IMR-90 (cell line): ENCODE results near the gene FAM162A. TPM values are rescaled to one million over a fixed set of nuclear protein-coding genes. Genes with fewer than 3 reads are reported as not detected.
A peak's percentile ranks its signal among the peaks of the same experiment; 100 is the strongest.

Experiments
- ATAC-seq: fragments of 200-7000 bp; cut with Tn5 transposase; 2 replicates; pipeline ENCODE4 v1.9.1; 2020; ENCODE audit warnings: low read depth, mild to moderate bottlenecking, moderate library complexity
- BruUV-seq: library from RNA; stranded (reverse); fragments of 400-500 nt; replicated peaks from 2 replicates; lab custom pipeline; 2021; lab: Mats Ljungman, UMichigan
- CTCF ChIA-PET: fragments of 300-600 bp; formaldehyde crosslinking; extraction: SDS; loops from one replicate; lab custom pipeline; 2021; ENCODE audit warnings: antibody characterized with exemption; lab: Yijun Ruan, JAX
- POLR2A ChIA-PET: fragments of 300-600 bp; sonication (Branson Sonifier 250); formaldehyde crosslinking; loops from one replicate; lab custom pipeline; 2022; ENCODE audit warnings: antibody characterized with exemption; ENCODE audit not compliant: unreplicated experiment; lab: Charles Lee
- DNase-seq: peaks from one replicate; pipeline ENCODE4 v3.0.0; 2013
- H2AFZ ChIP-seq: replicated peaks from 2 replicates; pipeline ENCODE3; 2013; ENCODE audit warnings: low read length, mild to moderate bottlenecking; ENCODE audit not compliant: poor library complexity
- H2AK5ac ChIP-seq: 2 replicates; pipeline ENCODE4 v1.6.1; 2013; ENCODE audit warnings: low read depth, low read length, inconsistent platforms
- H2AK9ac ChIP-seq: replicated peaks from 2 replicates; pipeline ENCODE3; 2013; ENCODE audit warnings: mild to moderate bottlenecking, low read depth, low read length, moderate library complexity; ENCODE audit not compliant: poor library complexity
- H2BK120ac ChIP-seq: 2 replicates; pipeline ENCODE4 v1.6.1; 2013; ENCODE audit warnings: low read depth, low read length, inconsistent platforms
- H2BK15ac ChIP-seq: 3 replicates; pipeline ENCODE4 v1.6.1; 2013; ENCODE audit warnings: low read depth, low read length, inconsistent platforms
- H2BK20ac ChIP-seq: 2 replicates; pipeline ENCODE4 v1.6.1; 2013; ENCODE audit warnings: low read depth, mild to moderate bottlenecking, inconsistent platforms, low read length, moderate library complexity
- H2BK5ac ChIP-seq: 2 replicates; pipeline ENCODE4 v1.6.1; 2013; ENCODE audit warnings: mild to moderate bottlenecking, low read depth, low read length, inconsistent platforms; ENCODE audit not compliant: poor library complexity, severe bottlenecking
- H3K14ac ChIP-seq: replicated peaks from 2 replicates; pipeline ENCODE4 v1.6.1; 2013; ENCODE audit warnings: low read depth, low read length, inconsistent platforms
- H3K18ac ChIP-seq: 2 replicates; pipeline ENCODE4 v1.6.1; 2013; ENCODE audit warnings: low read depth, low read length, control low read depth
- H3K23ac ChIP-seq: 2 replicates; pipeline ENCODE4 v1.6.1; 2013; ENCODE audit warnings: low read depth, low read length, inconsistent platforms
- H3K27ac ChIP-seq: 2 replicates; pipeline ENCODE4 v1.5.1; 2013; ENCODE audit warnings: mild to moderate bottlenecking, control low read depth, low read length; ENCODE audit not compliant: insufficient read depth
- H3K27me3 ChIP-seq: 2 replicates; pipeline ENCODE4 v1.6.1; 2013; ENCODE audit warnings: low read length; ENCODE audit not compliant: control insufficient read depth, insufficient read depth
- H3K36me3 ChIP-seq: 2 replicates; pipeline ENCODE4 v1.6.1; 2013; ENCODE audit warnings: low read length, mixed read lengths; ENCODE audit not compliant: control insufficient read depth, insufficient read depth
- H3K4ac ChIP-seq: 2 replicates; pipeline ENCODE4 v1.6.1; 2013; ENCODE audit warnings: low read depth, low read length, inconsistent platforms
- H3K4me1 ChIP-seq: 2 replicates; pipeline ENCODE4 v1.6.1; 2013; ENCODE audit warnings: low read length, mixed read lengths; ENCODE audit not compliant: control insufficient read depth, insufficient read depth
- H3K4me2 ChIP-seq: 2 replicates; pipeline ENCODE4 v1.6.1; 2013; ENCODE audit warnings: low read depth, mild to moderate bottlenecking, control low read depth, low read length, moderate library complexity
- H3K4me3 ChIP-seq: 2 replicates; pipeline ENCODE4 v1.5.1; 2013; ENCODE audit warnings: low read depth, mild to moderate bottlenecking, control low read depth, low read length, moderate library complexity; ENCODE audit not compliant: insufficient read depth
- H3K56ac ChIP-seq: 2 replicates; pipeline ENCODE4 v1.6.1; 2013; ENCODE audit warnings: low read length, inconsistent platforms; ENCODE audit not compliant: insufficient read depth; ENCODE audit errors: extremely low read depth
- H3K79me1 ChIP-seq, 2 experiments: 2 replicates each; pipeline ENCODE4 v1.6.1; 2013; ENCODE audit warnings: low read length in 2 of 2, inconsistent platforms in 1 of 2, low read depth in 1 of 2
- H3K9ac ChIP-seq: 2 replicates; pipeline ENCODE4 v1.6.1; 2013; ENCODE audit warnings: low read depth, low read length, control low read depth
- H3K9me1 ChIP-seq: 2 replicates; pipeline ENCODE4 v1.6.1; 2013; ENCODE audit warnings: low read length, inconsistent platforms; ENCODE audit not compliant: insufficient read depth
- H3K9me3 ChIP-seq: 2 replicates; pipeline ENCODE4 v1.6.1; 2013; ENCODE audit warnings: low read length; ENCODE audit not compliant: control insufficient read depth, insufficient read depth
- H4K20me1 ChIP-seq: 2 replicates; pipeline ENCODE4 v1.6.1; 2013; ENCODE audit warnings: low read length, inconsistent platforms; ENCODE audit not compliant: insufficient read depth
- H4K5ac ChIP-seq: 2 replicates; pipeline ENCODE4 v1.6.1; 2013; ENCODE audit warnings: mild to moderate bottlenecking, low read depth, low read length, control low read depth
- H4K8ac ChIP-seq, 2 experiments: 2 replicates each; pipeline ENCODE4 v1.6.1; 2013; ENCODE audit warnings: low read depth in 2 of 2, low read length in 2 of 2, control low read depth in 1 of 2, inconsistent platforms in 1 of 2
- H4K91ac ChIP-seq: 2 replicates; pipeline ENCODE4 v1.6.1; 2013; ENCODE audit warnings: low read depth, low read length, inconsistent platforms; ENCODE audit not compliant: insufficient read depth
- BHLHE40 ChIP-seq: fragments of 150-350 bp; IDR thresholded peaks from 2 replicates; pipeline ENCODE4 v1.6.1; 2016; ENCODE audit warnings: mild to moderate bottlenecking, low read depth, low read length
- ELK1 ChIP-seq: fragments of 150-350 bp; IDR thresholded peaks from 2 replicates; pipeline ENCODE4 v1.6.1; 2016; ENCODE audit warnings: low read depth, mild to moderate bottlenecking, low read length, moderate library complexity, borderline replicate concordance
- MAZ ChIP-seq: IDR thresholded peaks from 2 replicates; pipeline ENCODE4 v1.6.1; 2012; ENCODE audit warnings: low read depth, mild to moderate bottlenecking, low read length, improper control_type of control experiment, moderate library complexity, borderline replicate concordance
- MXI1 ChIP-seq: IDR thresholded peaks from 2 replicates; pipeline ENCODE4 v1.6.1; 2012; ENCODE audit warnings: low read depth, mild to moderate bottlenecking, low read length, moderate library complexity, borderline replicate concordance
- POLR2A ChIP-seq: IDR thresholded peaks from 2 replicates; pipeline ENCODE4 v1.6.1; 2012; ENCODE audit warnings: mild to moderate bottlenecking, low read depth, low read length
- USF2 ChIP-seq: fragments of 150-350 bp; IDR thresholded peaks from 2 replicates; pipeline ENCODE4 v1.6.1; 2017; ENCODE audit warnings: mild to moderate bottlenecking, antibody characterized with exemption, low read length, low read depth
- WGBS, 2 experiments: methylation state at CpG; one replicate each; pipeline versions ENCODE4 v1.1.5 to v1.1.7; 2013; ENCODE audit warnings: missing lambda C conversion rate in 2 of 2; ENCODE audit not compliant: insufficient read length in 1 of 2; ENCODE audit errors: extremely low coverage in 2 of 2; 5-methylcytosine and 5-hydroxymethylcytosine counted together
- dilution Hi-C: fragments of 300-500 bp; cut with HindIII; formaldehyde crosslinking; loops from one replicate; pipeline ENCODE4 v1.14.3; 2018; ENCODE audit warnings: low sequenced_read_pairs; ENCODE audit not compliant: unreplicated experiment
- in situ Hi-C: fragments of 300-500 bp; cut with MboI; formaldehyde crosslinking; loops from 3 replicates; pipeline ENCODE4 v1.14.3; 2019; ENCODE audit warnings: low sequenced_read_pairs, inconsistent platforms, mixed read lengths
- intact Hi-C: fragments of 100-400 bp; cut with micrococcal nuclease; formaldehyde crosslinking; loops from 2 replicates; pipeline ENCODE4 v1.10.0; 2022
- polyA plus RNA-seq, 3 experiments: library from polyadenylated mRNA; depleted of rRNA; stranded (reverse); fragments of >200 nt; gene quantifications; 2 replicates each; pipeline ENCODE4 v1.2.3, GENCODE V29; 2012; ENCODE audit warnings: low replicate concordance in 1 of 3
- total RNA-seq: library from RNA; depleted of rRNA; stranded (reverse); fragments of >200 nt; gene quantifications from 2 replicates; pipeline ENCODE4 v1.2.3, GENCODE V29; 2012

Gene FAM162A
- total and polyA plus RNA-seq, 2 of the 4 experiments (the other 2 are of a cell fraction) = 33.9 to 66.8 TPM

GRCh38 chr3:122382888-122383666 lies 905 bp upstream of the FAM162A start, which contains the start of gene MIX23:
Gene MIX23, minus strand, starts transcription at chr3:122383231. Its CDS starts 7 bp downstream, at chr3:122383224.
- in situ Hi-C loops = no loop called here
- Histone ChIP-seq H2BK5ac (peak within 1 kb of the TSS; percentile 93), H2AK5ac (peak within 1 kb of the TSS; percentile 90), H3K27ac (peak within 1 kb of the TSS; percentile 95), H3K4me2 (peak within 1 kb of the TSS; percentile 99), H3K18ac (peak within 1 kb of the TSS; percentile 95), H2BK15ac (peak within 1 kb of the TSS; percentile 71; the same call in 2 of the 3 replicates), H3K79me1 (peaks cover 5 to 27% of the 10 kb centered on the region in 2 experiments; a peak in 3 of 4 replicates), H3K27me3 (no peaks in the 10 kb centered on the region), H3K9ac (peak within 1 kb of the TSS; percentile 95), H4K91ac (peak within 1 kb of the TSS; percentile 90), H3K56ac (peak within 1 kb of the TSS; percentile 87), H2BK120ac (peak within 1 kb of the TSS; percentile 49; the same call in 1 of the 2 replicates), H2AK9ac (peak within 1 kb of the TSS; percentile 91), H4K8ac (peak within 1 kb of the TSS; percentile 94 to 100), H3K4me3 (peak within 1 kb of the TSS; percentile 92), H2BK20ac (no peak within 1 kb of the TSS), H3K14ac (peak within 1 kb of the TSS; percentile 94), H4K20me1 (no peaks in the 10 kb centered on the region), H3K9me1 (peaks cover 3% of the 10 kb centered on the region; the same call in 1 of the 2 replicates), H3K9me3 (no peaks in the 10 kb centered on the region), H2AFZ (peak within 1 kb of the TSS; percentile 98), H3K4ac (peak within 1 kb of the TSS; percentile 93), H3K36me3 (no peaks in the 10 kb centered on the region), H3K4me1 (no peaks in the 10 kb centered on the region), H4K5ac (peak within 1 kb of the TSS; percentile 100), H3K23ac (peak within 1 kb of the TSS; percentile 84)
- TF ChIP-seq BHLHE40 (peak; percentile 40; the same call in 1 of the 2 replicates), POLR2A (peak; percentile 85), MAZ (peak; percentile 16; the same call in 1 of the 2 replicates), USF2 (0 out of 2 replicates have a peak, but pooled peaks have one; percentile 31), MXI1 (peak; percentile 91), ELK1 (no peak)
- dilution Hi-C loops = no loop called here
- intact Hi-C loops = no loop called here
- no TSS peak for BruUV-seq
- no CpG with 5 or more reads among the region's 31 CpGs for WGBS, 2 experiments
- ChIA-PET POLR2A (no interaction called here), CTCF (interaction anchor here (0.8 to 1.1 kb wide), 2 partner anchors 12 to 33 kb away, joined by 3 read pairs; no protein-coding TSS in a partner anchor)
- ATAC-seq = peak; percentile 81
- DNase-seq = peak; percentile 75
